ENCODE results near the gene ABCB11.

DNA sequence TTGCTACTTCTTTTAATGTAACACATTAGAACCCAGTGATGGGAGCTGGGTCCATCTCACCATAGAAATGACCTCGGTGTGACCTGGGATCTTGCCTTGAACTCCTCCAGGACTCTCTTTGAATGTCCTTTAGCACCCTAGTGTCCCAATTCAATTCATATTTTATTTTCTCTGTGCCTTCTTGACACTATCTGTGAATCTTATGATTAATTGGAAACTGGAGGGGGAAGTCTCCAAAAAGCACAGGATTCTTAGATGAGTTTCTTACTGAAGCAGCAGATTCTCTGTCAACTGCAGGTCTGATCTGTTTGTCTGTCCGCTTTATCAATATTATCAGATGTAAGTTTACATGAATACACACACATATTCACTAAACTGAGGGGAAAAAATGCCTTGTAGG is 38.7 kb upstream of the ABCB11 start:
- TF ChIP-seq, protein P1, sequence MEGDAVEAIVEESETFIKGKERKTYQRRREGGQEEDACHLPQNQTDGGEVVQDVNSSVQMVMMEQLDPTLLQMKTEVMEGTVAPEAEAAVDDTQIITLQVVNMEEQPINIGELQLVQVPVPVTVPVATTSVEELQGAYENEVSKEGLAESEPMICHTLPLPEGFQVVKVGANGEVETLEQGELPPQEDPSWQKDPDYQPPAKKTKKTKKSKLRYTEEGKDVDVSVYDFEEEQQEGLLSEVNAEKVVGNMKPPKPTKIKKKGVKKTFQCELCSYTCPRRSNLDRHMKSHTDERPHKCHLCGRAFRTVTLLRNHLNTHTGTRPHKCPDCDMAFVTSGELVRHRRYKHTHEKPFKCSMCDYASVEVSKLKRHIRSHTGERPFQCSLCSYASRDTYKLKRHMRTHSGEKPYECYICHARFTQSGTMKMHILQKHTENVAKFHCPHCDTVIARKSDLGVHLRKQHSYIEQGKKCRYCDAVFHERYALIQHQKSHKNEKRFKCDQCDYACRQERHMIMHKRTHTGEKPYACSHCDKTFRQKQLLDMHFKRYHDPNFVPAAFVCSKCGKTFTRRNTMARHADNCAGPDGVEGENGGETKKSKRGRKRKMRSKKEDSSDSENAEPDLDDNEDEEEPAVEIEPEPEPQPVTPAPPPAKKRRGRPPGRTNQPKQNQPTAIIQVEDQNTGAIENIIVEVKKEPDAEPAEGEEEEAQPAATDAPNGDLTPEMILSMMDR (IDR thresholded peaks at IDR 0.05) = no peak
- TF ChIP-seq EP300 (IDR thresholded peaks at IDR 0.05; ENCODE audit: borderline replicate concordance in 1 of 2, low read depth in 1 of 2, low read length in 1 of 2) (no peak), POLR2AphosphoS5 (IDR thresholded peaks at IDR 0.05; ENCODE audit: low read depth, low read length) (no peak), SIN3A (IDR thresholded peaks at IDR 0.05; ENCODE audit: borderline replicate concordance, low read depth, low read length) (no peak), MXI1 (IDR thresholded peaks at IDR 0.05; ENCODE audit: low read depth, low read length) (no peak), FOXJ3 (CRISPR knock-in tag; IDR thresholded peaks at IDR 0.05) (no peak), TAF1 (IDR thresholded peaks at IDR 0.05; ENCODE audit: borderline replicate concordance, low read depth, low read length) (no peak), RAD21 (IDR thresholded peaks at IDR 0.05; ENCODE audit: low read length) (no peak), GATA2 (CRISPR knock-in tag; IDR thresholded peaks at IDR 0.05) (no peak), GABPA (IDR thresholded peaks at IDR 0.05; ENCODE audit: low read depth) (no peak), EZH2phosphoT487 (IDR thresholded peaks at IDR 0.05; ENCODE audit: borderline replicate concordance, low read depth) (no peak), NFIC (IDR thresholded peaks at IDR 0.05; ENCODE audit: borderline replicate concordance) (no peak)
- TF ChIP-seq, protein P2, sequence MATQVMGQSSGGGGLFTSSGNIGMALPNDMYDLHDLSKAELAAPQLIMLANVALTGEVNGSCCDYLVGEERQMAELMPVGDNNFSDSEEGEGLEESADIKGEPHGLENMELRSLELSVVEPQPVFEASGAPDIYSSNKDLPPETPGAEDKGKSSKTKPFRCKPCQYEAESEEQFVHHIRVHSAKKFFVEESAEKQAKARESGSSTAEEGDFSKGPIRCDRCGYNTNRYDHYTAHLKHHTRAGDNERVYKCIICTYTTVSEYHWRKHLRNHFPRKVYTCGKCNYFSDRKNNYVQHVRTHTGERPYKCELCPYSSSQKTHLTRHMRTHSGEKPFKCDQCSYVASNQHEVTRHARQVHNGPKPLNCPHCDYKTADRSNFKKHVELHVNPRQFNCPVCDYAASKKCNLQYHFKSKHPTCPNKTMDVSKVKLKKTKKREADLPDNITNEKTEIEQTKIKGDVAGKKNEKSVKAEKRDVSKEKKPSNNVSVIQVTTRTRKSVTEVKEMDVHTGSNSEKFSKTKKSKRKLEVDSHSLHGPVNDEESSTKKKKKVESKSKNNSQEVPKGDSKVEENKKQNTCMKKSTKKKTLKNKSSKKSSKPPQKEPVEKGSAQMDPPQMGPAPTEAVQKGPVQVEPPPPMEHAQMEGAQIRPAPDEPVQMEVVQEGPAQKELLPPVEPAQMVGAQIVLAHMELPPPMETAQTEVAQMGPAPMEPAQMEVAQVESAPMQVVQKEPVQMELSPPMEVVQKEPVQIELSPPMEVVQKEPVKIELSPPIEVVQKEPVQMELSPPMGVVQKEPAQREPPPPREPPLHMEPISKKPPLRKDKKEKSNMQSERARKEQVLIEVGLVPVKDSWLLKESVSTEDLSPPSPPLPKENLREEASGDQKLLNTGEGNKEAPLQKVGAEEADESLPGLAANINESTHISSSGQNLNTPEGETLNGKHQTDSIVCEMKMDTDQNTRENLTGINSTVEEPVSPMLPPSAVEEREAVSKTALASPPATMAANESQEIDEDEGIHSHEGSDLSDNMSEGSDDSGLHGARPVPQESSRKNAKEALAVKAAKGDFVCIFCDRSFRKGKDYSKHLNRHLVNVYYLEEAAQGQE (IDR thresholded peaks at IDR 0.05; ENCODE audit: low read depth, low read length) = no peak
- TF ChIP-seq, protein P3, sequence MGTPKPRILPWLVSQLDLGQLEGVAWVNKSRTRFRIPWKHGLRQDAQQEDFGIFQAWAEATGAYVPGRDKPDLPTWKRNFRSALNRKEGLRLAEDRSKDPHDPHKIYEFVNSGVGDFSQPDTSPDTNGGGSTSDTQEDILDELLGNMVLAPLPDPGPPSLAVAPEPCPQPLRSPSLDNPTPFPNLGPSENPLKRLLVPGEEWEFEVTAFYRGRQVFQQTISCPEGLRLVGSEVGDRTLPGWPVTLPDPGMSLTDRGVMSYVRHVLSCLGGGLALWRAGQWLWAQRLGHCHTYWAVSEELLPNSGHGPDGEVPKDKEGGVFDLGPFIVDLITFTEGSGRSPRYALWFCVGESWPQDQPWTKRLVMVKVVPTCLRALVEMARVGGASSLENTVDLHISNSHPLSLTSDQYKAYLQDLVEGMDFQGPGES (IDR thresholded peaks at IDR 0.05; ENCODE audit: low read depth, low read length) = no peak

Measured in SK-N-SH (cell line).